ENCODE results near the gene H2AZ2.

- TF ChIP-seq, protein P1, sequence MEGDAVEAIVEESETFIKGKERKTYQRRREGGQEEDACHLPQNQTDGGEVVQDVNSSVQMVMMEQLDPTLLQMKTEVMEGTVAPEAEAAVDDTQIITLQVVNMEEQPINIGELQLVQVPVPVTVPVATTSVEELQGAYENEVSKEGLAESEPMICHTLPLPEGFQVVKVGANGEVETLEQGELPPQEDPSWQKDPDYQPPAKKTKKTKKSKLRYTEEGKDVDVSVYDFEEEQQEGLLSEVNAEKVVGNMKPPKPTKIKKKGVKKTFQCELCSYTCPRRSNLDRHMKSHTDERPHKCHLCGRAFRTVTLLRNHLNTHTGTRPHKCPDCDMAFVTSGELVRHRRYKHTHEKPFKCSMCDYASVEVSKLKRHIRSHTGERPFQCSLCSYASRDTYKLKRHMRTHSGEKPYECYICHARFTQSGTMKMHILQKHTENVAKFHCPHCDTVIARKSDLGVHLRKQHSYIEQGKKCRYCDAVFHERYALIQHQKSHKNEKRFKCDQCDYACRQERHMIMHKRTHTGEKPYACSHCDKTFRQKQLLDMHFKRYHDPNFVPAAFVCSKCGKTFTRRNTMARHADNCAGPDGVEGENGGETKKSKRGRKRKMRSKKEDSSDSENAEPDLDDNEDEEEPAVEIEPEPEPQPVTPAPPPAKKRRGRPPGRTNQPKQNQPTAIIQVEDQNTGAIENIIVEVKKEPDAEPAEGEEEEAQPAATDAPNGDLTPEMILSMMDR (IDR thresholded peaks at IDR 0.05; ENCODE audit: insufficient read depth, low read length): no peak
- TF ChIP-seq GABPA (IDR thresholded peaks at IDR 0.05; ENCODE audit: low read depth) (no peak), REST (IDR thresholded peaks at IDR 0.05; ENCODE audit: insufficient replicate concordance, low read depth) (no peak), POLR2AphosphoS5 (IDR thresholded peaks at IDR 0.05; ENCODE audit: low read depth) (no peak), SPI1 (IDR thresholded peaks at IDR 0.05; ENCODE audit: borderline replicate concordance, low read depth) (no peak)
Measured at GRCh38 chr7:44891791-44892190, 43.9 kb upstream of the H2AZ2 start.

Data from HL-60 (cell line).